Immature natural killer cell (primary cell): Measurements from ENCODE around the gene MYO5A. TPM values are rescaled to one million over a fixed set of nuclear protein-coding genes. Genes with fewer than 3 reads are reported as not detected.
A peak's percentile ranks its signal among the peaks of the same experiment; 100 is the strongest.

Experiments used
- DNase-seq, 3 donors: peaks; one replicate each; pipeline ENCODE4 v3.0.0; 2022; ENCODE audit warnings: mixed read lengths in 1 of 3
- H3K27ac Mint-ChIP-seq, 6 donors: one replicate each; pipeline ENCODE4 v1.8.0; 2020; ENCODE audit warnings: mixed read lengths in 6 of 6, mild to moderate bottlenecking in 5 of 6, inconsistent platforms in 4 of 6, moderate library complexity in 3 of 6
- H3K27me3 Mint-ChIP-seq, 3 donors: one replicate each; pipeline ENCODE4 v1.8.0; 2020 to 2021; ENCODE audit warnings: low read depth in 3 of 3, mild to moderate bottlenecking in 3 of 3, mixed read lengths in 3 of 3, moderate library complexity in 3 of 3, inconsistent platforms in 1 of 3
- H3K36me3 Mint-ChIP-seq, 3 donors: one replicate each; pipeline ENCODE4 v1.8.0; 2020; ENCODE audit warnings: mixed read lengths in 3 of 3, inconsistent platforms in 2 of 3, mild to moderate bottlenecking in 2 of 3
- H3K4me1 Mint-ChIP-seq, 2 donors: one replicate each; pipeline ENCODE4 v1.8.0; 2020; ENCODE audit warnings: inconsistent platforms in 2 of 2, mild to moderate bottlenecking in 2 of 2, mixed read lengths in 2 of 2, moderate library complexity in 1 of 2
- H3K4me3 Mint-ChIP-seq, 5 donors: one replicate each; pipeline ENCODE4 v1.8.0; 2020; ENCODE audit warnings: mild to moderate bottlenecking in 5 of 5, mixed read lengths in 5 of 5, inconsistent platforms in 3 of 5, moderate library complexity in 3 of 5
- H3K9me3 Mint-ChIP-seq, 6 donors: one replicate each; pipeline ENCODE4 v1.8.0; 2020; ENCODE audit warnings: mild to moderate bottlenecking in 6 of 6, mixed read lengths in 6 of 6, inconsistent platforms in 4 of 6, moderate library complexity in 3 of 6
- polyA plus RNA-seq, 3 donors: library from polyadenylated mRNA; unstranded; fragments of 300-500 nt; fragmentation: Illumina TruSeq; gene quantifications; one replicate each; pipeline ENCODE4 v1.2.3, GENCODE V29; 2021

Gene MYO5A
- polyA plus RNA-seq, 3 donors from 2014 or later, result 2.0 to 10.9 (median 5.9) TPM

DNA sequence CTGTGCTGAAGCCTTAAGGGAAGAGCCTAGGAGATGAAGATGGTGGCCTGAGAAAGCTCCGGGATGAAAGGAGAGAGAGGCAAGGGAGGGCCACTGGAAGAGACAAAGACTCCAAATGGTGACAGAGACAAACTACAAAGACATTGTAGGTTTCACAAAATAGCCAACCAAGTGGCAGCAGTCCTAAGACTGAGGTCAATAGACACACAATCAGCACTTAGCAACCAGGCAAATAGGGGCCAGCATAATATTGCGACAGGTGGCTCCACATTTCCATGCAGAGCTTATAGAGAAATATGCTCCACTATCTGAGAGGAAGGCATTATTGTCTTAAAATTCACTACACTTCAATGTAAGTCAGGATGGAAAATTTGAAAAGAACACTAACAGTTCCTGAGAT, 211.0 kb downstream of the MYO5A start:
- Mint-ChIP-seq H3K4me1 (no peaks in the 10 kb centered on the region), H3K9me3 (no peaks in the 10 kb centered on the region), H3K27me3 (peaks cover 0 to 3% (median 3%) of the 10 kb centered on the region in 3 donors), H3K27ac (peak overlapping the region in 1 of 6 donors; percentile 1), H3K4me3 (no peak overlapping the region), H3K36me3 (peaks cover 41 to 72% (median 55%) of the 10 kb centered on the region in 3 donors)
- DNase-seq, result no peak

DNA sequence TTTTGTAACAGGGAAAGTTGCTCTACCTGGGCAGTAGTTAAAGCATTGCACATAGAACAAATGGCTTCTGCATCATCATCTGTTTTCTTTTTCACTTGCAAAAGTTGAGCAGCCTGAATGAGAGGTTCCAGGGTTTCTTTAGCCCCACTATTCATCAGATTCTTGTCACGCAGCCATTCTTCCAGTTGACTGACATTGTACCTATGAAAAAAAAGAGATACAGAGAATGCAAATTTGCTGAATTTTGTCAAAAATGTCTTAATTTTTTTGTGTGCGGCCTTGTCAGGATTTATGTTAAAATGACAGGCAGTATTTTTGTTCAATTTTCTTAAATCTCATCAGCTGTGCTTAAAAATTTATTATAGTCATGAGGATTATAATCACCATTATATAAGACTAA, 211.7 kb downstream of the MYO5A start:
- Mint-ChIP-seq H3K27me3 (peaks cover 0 to 3% (median 3%) of the 10 kb centered on the region in 3 donors), H3K27ac (no peak overlapping the region), H3K4me1 (no peaks in the 10 kb centered on the region), H3K9me3 (no peaks in the 10 kb centered on the region), H3K4me3 (no peak overlapping the region), H3K36me3 (peaks cover 41 to 71% (median 51%) of the 10 kb centered on the region in 3 donors)
- DNase-seq, result no peak

DNA sequence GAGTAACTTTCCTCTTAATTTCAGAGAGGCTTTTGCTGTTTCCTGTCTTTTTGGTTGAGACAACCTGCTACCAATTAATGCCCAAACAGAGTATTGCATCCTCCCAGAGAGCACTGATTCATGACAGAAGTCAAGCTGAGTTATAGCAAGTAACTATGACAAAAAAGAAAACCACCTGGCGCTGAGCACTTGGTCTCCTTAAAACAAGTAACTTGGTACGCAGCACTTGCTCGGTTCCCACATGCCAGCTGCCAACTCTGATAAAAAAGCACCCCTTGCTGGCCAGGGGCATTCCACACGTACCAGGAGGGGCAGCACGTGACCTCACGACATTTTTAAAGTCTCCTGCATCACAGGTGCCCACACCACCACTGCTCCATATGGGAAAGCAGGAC, 219.5 kb downstream of the MYO5A start:
- H3K27ac Mint-ChIP-seq, result no peak overlapping the region
- peaks cover 21 to 39% (median 30%) of the 10 kb centered on the region in 3 donors for H3K36me3 Mint-ChIP-seq
- H3K9me3 Mint-ChIP-seq, result no peaks in the 10 kb centered on the region
- H3K27me3 Mint-ChIP-seq, result no peaks in the 10 kb centered on the region
- DNase-seq, result no peak
- no peak overlapping the region for H3K4me3 Mint-ChIP-seq
- H3K4me1 Mint-ChIP-seq, result no peaks in the 10 kb centered on the region

DNA sequence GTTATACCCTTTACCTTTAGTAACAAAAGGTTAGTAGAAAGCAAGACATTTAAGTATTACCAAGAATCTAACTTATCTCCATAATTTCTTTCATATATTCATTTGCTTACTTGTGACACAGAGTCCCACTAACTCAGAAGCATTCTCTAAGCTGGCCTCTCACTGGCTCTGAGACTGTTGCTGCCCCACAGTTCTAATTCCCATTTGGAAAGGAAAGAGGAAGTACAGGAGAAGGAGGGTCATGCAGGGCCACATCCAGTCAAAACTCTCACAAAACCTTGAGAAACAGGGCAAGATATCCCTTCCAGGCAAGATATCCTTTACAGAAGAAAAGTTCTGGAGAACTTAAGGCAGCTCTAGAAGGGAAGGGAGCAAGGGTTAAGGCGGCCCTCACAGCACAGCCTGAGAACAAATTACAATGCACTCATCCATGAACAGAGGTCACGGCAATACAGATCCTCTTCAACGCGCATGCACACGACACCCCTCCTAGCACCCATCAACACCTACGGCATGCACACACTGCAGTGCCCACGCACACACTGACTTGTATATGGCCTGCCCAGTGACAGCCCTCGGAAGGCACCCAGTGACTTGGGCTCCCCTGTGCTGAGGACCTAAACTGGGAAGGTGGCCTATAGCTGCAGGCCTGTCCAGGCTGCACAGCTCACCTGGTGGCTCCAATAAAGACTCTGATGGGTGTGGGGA, 220.1 kb downstream of the MYO5A start:
- Mint-ChIP-seq H3K27ac (peak overlapping the region in 1 of 6 donors; percentile 27), H3K4me3 (no peak overlapping the region)
- DNase-seq, result no peak

DNA sequence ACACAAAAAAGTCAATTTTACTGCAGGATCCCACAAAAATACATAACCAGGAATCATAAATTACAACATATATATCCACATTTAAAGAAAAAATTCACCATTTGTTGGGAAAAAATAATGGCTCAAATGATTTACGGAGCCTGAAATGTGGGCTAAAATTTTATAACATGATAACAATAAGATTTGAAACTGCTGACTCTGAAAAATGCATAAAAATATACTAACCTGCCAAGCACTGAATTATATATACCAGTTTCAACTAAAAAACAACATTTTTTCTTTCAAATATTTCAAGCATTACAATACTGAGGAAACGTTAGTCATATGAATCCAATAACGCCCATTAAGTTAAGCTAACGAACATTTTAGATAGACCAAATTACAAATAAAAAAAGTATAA, 220.8 kb downstream of the MYO5A start:
- Mint-ChIP-seq H3K36me3 (peaks cover 10 to 27% (median 22%) of the 10 kb centered on the region in 3 donors), H3K4me1 (peaks cover 2 to 6% of the 10 kb centered on the region in 2 donors), H3K27me3 (no peaks in the 10 kb centered on the region)

More for the DNA sequence above, 220.1 kb downstream of the MYO5A start:
- no peaks in the 10 kb centered on the region for H3K4me1 Mint-ChIP-seq
- peaks cover 16 to 34% (median 28%) of the 10 kb centered on the region in 3 donors for H3K36me3 Mint-ChIP-seq
- H3K27me3 Mint-ChIP-seq, result no peaks in the 10 kb centered on the region
- H3K9me3 Mint-ChIP-seq, result no peaks in the 10 kb centered on the region

DNA sequence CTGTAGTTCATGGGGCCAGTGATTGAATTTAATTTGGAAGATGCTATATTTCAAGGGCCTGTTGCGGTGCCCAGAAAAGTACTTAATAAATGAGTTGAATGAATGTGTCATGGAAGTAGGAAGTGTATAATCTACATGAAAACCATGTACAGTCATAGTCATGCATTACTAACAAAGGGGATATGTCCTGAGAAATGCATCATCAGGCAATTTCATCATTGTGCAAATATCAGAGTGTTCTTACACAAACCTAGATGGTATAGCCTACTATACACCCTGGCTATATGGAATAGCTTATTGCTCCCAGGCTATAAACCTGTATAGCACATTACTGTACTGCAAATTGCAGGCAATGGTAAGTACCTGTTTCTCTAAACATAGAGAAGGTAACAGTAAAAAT, 222.4 kb downstream of the MYO5A start:
- no peaks in the 10 kb centered on the region for H3K27me3 Mint-ChIP-seq
- H3K9me3 Mint-ChIP-seq, result no peaks in the 10 kb centered on the region
- peaks cover 2 to 6% of the 10 kb centered on the region in 2 donors for H3K4me1 Mint-ChIP-seq
- no peak overlapping the region for H3K27ac Mint-ChIP-seq
- H3K36me3 Mint-ChIP-seq, result peaks cover 7 to 22% (median 22%) of the 10 kb centered on the region in 3 donors
- H3K4me3 Mint-ChIP-seq, result no peak overlapping the region
- no peak for DNase-seq

More for the DNA sequence above, 220.8 kb downstream of the MYO5A start:
- Mint-ChIP-seq H3K4me3 (no peak overlapping the region), H3K27ac (no peak overlapping the region), H3K9me3 (no peaks in the 10 kb centered on the region)
- no peak for DNase-seq

DNA sequence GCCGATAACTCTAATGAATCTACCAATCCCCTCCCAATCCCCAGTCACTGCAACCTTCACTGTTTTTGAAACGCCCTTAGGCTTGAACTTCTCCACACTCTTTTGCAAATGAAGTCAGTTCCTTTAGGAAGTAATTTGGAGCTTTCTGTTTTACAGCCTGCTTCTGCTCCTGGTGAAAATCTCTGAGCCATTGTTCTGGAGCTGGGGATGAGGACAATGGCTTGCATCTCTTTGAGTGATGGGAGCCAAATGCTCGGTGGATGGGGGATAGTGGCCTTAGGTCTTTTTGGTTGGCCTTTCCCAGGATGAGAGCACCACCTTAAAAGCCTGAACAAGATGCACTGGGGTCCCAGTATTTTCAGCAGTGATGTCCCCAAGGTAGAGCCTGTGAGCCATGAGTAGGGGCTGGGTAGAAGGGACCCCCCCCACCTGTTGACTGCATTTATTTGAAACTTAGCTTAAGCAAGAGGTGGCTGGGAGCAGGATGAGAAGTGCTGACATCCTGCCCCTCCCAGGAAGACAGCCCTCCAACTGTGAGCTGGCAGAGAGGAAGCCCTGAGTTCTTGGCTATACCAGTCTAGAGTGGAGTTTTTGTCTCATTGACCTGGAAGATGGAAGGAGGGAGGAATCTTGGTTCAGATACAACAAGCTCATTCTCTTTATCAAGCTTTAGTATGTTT, 225.4 kb downstream of the MYO5A start:
- DNase-seq, result no peak
- H3K4me3 Mint-ChIP-seq, result no peak overlapping the region
- no peak overlapping the region for H3K27ac Mint-ChIP-seq
- peaks cover 0 to 26% (median 8%) of the 10 kb centered on the region in 3 donors for H3K36me3 Mint-ChIP-seq
- H3K9me3 Mint-ChIP-seq, result no peaks in the 10 kb centered on the region
- peaks cover 0 to 2% (median 0%) of the 10 kb centered on the region in 3 donors for H3K27me3 Mint-ChIP-seq
- peaks cover 2 to 6% of the 10 kb centered on the region in 2 donors for H3K4me1 Mint-ChIP-seq

DNA sequence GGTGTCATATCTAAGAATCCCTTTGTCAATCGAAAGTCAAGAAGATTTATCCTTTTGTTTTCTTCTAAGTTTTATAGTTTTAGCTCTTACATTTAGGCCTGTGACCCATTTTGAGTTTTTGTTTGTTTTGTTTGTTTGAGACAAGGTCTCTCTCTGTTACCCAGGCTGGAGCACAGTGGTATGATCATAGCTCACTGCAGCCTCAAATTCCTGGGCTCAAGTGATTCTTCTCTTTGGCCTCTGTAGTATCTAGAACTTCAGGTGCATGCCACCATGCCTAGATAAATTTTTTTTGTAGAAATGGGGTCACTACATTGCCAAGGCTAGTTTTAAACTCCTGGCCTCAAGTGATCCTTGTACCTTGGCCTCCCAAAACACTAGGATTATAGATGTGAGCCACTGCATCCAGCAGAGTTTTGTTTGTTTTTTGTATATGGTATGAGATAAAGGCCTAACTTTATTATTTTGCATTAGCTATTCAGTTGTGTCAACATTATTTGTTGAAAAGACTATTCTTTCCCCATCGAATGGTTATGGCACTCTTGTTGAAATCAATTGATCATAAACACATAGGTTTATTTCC, 227.3 kb downstream of the MYO5A start:
- Mint-ChIP-seq H3K27ac (no peak overlapping the region), H3K9me3 (no peaks in the 10 kb centered on the region), H3K4me1 (peaks cover 2 to 6% of the 10 kb centered on the region in 2 donors), H3K4me3 (no peak overlapping the region), H3K27me3 (peaks cover 0 to 3% (median 2%) of the 10 kb centered on the region in 3 donors), H3K36me3 (peaks cover 0 to 22% (median 8%) of the 10 kb centered on the region in 3 donors)
- DNase-seq, result no peak

DNA sequence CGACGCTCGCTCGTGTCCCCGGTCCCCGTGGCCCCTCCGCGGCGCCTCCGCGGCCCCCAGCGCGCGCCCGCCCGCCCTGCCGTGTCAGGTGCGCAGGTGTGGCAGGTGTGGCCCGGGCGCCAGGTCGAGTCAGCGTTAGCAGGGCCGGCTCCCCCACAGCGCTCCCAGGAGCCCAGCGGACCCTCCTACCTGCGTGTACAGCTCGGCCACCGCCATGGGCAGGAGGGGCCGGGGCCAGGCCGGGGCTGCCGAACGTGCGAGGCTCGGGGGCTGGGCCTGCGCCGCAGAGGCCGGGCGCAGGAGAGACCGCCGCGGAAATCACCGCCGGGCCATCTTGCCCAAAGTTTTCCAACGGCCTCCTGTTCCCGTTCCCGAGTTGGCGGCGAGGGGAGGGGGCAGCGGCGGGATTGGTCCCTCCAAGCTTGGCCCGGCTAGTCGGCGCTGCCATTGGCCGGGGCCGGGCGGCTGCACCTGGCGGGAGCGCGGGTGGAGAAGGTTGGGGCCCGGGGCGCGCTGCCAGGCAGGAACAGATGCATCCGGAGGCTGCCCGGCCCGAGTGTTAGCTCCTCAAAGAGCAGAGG, 233.2 kb downstream of the MYO5A start, which contains the start of gene MYO5C:
TSS of gene MYO5C (minus strand) at position 384 of the 581 bp plus-strand sequence. CDS start at position 216, 168 bp downstream.
- Mint-ChIP-seq H3K27ac (no peak within 1 kb of the TSS), H3K4me1 (peaks cover 0 to 3% of the 10 kb centered on the region in 2 donors), H3K27me3 (peaks cover 7 to 8% (median 7%) of the 10 kb centered on the region in 3 donors), H3K4me3 (peak within 1 kb of the TSS; percentile 4 to 55 (median 42)), H3K36me3 (peaks cover 0 to 4% (median 0%) of the 10 kb centered on the region in 3 donors), H3K9me3 (no peaks in the 10 kb centered on the region)
- no peak for DNase-seq

DNA sequence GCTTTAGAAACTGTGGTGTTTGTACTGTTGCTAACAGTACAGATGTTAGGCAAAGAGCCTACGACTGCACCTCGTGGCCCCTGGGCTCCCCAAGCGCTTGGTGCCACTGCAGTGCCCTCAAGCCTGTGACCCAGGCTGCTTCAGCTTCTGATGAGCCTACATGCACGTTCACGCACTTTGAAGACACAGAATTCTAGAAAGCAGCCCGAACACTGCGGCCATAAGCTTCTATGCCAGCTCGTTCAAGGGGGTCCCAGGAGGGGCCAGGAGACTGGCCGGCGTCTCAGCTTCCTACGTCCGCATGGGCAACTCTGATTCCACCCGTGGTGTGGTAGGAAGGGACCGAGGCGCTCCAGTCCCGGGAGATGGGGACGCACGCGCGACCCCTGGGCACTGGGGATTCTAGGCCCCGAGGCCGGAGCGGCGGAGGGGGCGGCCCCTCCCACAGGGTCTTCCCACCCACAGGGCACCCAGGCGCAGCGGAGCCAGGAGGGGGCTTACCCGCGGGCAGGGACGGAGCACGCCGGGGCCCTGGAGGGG, 233.7 kb downstream of the MYO5A start:
- Mint-ChIP-seq H3K9me3 (no peaks in the 10 kb centered on the region), H3K36me3 (no peaks in the 10 kb centered on the region), H3K27ac (no peak overlapping the region), H3K4me3 (peak overlapping the region in 1 of 5 donors; percentile 4), H3K4me1 (peaks cover 0 to 3% of the 10 kb centered on the region in 2 donors), H3K27me3 (peaks cover 7 to 8% (median 7%) of the 10 kb centered on the region in 3 donors)
- no peak for DNase-seq

DNA sequence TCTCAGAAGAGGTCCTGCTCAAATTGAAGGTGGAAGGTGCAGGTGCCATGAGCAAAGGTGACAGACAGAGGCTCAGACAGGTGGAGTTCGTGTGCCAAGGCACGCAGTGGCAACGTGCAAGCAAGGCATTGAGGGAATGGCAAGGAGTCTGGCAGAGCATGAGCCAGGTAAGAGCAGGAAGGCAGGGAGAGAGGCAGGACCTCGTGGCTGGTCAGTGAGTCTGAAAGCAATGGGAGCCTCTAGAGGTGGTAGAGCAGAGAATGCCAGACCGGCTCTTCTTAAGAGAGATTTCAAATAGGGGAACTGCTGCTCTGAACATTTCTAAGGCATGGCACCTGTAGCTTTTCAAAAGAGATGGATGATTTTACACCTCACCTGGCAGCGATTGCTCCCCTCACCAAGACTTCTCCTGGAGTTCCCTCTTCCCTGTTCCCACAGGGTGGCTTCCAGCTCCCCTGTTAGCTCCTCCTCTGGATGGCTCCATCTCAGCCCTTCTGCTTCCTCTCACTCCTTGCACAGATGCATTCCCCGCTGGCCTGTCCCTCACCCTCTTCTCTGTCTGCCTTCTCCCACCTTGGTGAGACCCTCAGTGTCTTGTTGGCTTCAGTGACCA, 235.8 kb downstream of the MYO5A start:
- H3K9me3 Mint-ChIP-seq, result no peaks in the 10 kb centered on the region
- H3K36me3 Mint-ChIP-seq, result no peaks in the 10 kb centered on the region
- H3K27ac Mint-ChIP-seq, result peak overlapping the region in 1 of 6 donors; percentile 12
- H3K27me3 Mint-ChIP-seq, result peaks cover 7 to 8% (median 7%) of the 10 kb centered on the region in 3 donors
- peaks cover 0 to 3% of the 10 kb centered on the region in 2 donors for H3K4me1 Mint-ChIP-seq
- no peak overlapping the region for H3K4me3 Mint-ChIP-seq
- no peak for DNase-seq

DNA sequence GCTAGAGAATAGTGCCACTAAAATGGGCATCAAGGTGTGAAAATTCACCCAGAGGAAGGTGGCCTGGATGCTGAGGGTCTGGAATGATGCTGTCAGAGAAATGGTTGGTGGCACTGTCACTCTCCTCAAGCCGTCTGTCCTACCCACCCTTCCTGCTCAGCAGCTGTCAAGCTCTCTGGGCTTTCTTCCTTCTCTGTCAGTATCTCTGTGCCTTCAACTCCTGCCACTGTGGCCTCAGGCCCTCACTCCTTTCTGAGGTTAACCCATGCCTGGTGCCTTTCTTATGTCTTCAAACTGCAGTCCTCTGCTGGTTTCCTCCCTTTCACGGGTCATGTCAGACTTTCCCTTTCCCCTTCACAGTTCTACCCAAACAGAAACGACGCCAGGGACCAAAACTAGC, 237.5 kb downstream of the MYO5A start:
- no peak overlapping the region for H3K27ac Mint-ChIP-seq
- no peaks in the 10 kb centered on the region for H3K9me3 Mint-ChIP-seq
- H3K36me3 Mint-ChIP-seq, result no peaks in the 10 kb centered on the region
- peaks cover 0 to 3% of the 10 kb centered on the region in 2 donors for H3K4me1 Mint-ChIP-seq
- no peak for DNase-seq
- peaks cover 3 to 8% (median 7%) of the 10 kb centered on the region in 3 donors for H3K27me3 Mint-ChIP-seq
- peak overlapping the region in 1 of 5 donors; percentile 15 for H3K4me3 Mint-ChIP-seq

DNA sequence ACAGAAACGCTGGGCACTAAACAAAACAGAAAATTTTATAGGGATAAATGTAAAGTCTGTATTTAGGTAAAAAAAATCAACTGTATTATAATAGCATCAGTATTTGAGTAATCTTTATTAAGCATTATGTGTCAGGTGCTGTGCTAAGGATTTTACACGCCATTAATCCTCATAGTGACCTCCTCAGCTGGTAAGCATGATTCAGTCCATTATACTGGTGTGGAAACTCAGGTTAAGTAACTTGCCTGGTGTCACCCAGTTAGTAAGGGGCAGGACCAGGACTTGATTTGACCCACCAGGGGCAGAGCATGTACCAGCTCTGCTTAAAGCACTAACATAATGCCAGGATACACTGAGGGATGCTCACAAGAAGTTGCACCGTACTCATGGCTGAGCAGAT, 237.9 kb downstream of the MYO5A start:
- Mint-ChIP-seq H3K4me3 (no peak overlapping the region), H3K9me3 (no peaks in the 10 kb centered on the region), H3K4me1 (peaks cover 0 to 2% of the 10 kb centered on the region in 2 donors), H3K27me3 (peaks cover 3 to 8% (median 7%) of the 10 kb centered on the region in 3 donors), H3K36me3 (no peaks in the 10 kb centered on the region), H3K27ac (no peak overlapping the region)
- no peak for DNase-seq
